Neural progenitor cell (in vitro differentiated cells): ENCODE data around the gene CCDC106. TPM values are rescaled to one million over a fixed set of nuclear protein-coding genes. Genes with fewer than 3 reads are reported as not detected.

Experiments used
- DNase-seq: peaks from one replicate; pipeline ENCODE4 v3.0.0-alpha.2; 2016; ENCODE audit warnings: low spot score
- H2AFZ ChIP-seq: fragments of 200-600 bp; sonication (generic); replicated peaks from 2 replicates; pipeline ENCODE4 v1.6.1; 2016; ENCODE audit warnings: antibody characterized with exemption
- H3F3A ChIP-seq: fragments of 200-600 bp; sonication (generic); 2 replicates; pipeline ENCODE4 v1.6.1; 2016; ENCODE audit warnings: antibody characterized with exemption, low read depth
- H3K27ac ChIP-seq: fragments of 200-600 bp; sonication (generic); 2 replicates; pipeline ENCODE4 v1.5.1; 2016; ENCODE audit warnings: mild to moderate bottlenecking
- H3K27me3 ChIP-seq: fragments of 200-600 bp; sonication (generic); 2 replicates; pipeline ENCODE4 v1.6.1; 2016; ENCODE audit warnings: mild to moderate bottlenecking, moderate library complexity
- H3K36me3 ChIP-seq: fragments of 200-600 bp; sonication (generic); 2 replicates; pipeline ENCODE4 v1.5.1; 2016
- H3K4me1 ChIP-seq: fragments of 200-600 bp; sonication (generic); 2 replicates; pipeline ENCODE4 v1.6.1; 2016; ENCODE audit warnings: mixed run types
- H3K4me2 ChIP-seq: fragments of 200-600 bp; sonication (generic); 2 replicates; pipeline ENCODE4 v1.6.1; 2016
- H3K4me3 ChIP-seq: fragments of 200-600 bp; sonication (generic); 2 replicates; pipeline ENCODE4 v1.5.1; 2016
- H3K79me2 ChIP-seq: fragments of 200-600 bp; sonication (generic); 2 replicates; pipeline ENCODE4 v1.6.1; 2016; ENCODE audit warnings: low read depth
- H3K9ac ChIP-seq: fragments of 200-600 bp; sonication (generic); 2 replicates; pipeline ENCODE4 v1.6.1; 2016
- H3K9me3 ChIP-seq: fragments of 200-600 bp; sonication (generic); 2 replicates; pipeline ENCODE4 v1.5.1; 2016; ENCODE audit warnings: low read depth
- H4K20me1 ChIP-seq: fragments of 200-600 bp; sonication (generic); 2 replicates; pipeline ENCODE4 v1.6.1; 2016; ENCODE audit warnings: low read depth
- H3K27ac Mint-ChIP-seq: 3 replicates; pipeline ENCODE4 v1.8.0; 2021; ENCODE audit warnings: mixed read lengths
- H3K27me3 Mint-ChIP-seq: 2 replicates; pipeline ENCODE4 v1.8.0; 2022; ENCODE audit warnings: low read depth, mild to moderate bottlenecking, inconsistent platforms, moderate library complexity, mixed read lengths; ENCODE audit not compliant: insufficient read depth
- H3K36me3 Mint-ChIP-seq: 3 replicates; pipeline ENCODE4 v1.8.0; 2021; ENCODE audit warnings: mixed read lengths
- H3K4me1 Mint-ChIP-seq: 3 replicates; pipeline ENCODE4 v1.8.0; 2021; ENCODE audit warnings: mixed read lengths
- H3K4me3 Mint-ChIP-seq: 3 replicates; pipeline ENCODE4 v1.8.0; 2021; ENCODE audit warnings: mild to moderate bottlenecking, moderate library complexity, mixed read lengths
- H3K9me3 Mint-ChIP-seq: 3 replicates; pipeline ENCODE4 v1.8.0; 2020; ENCODE audit warnings: mixed read lengths
- CTCF ChIP-seq: fragments of 200-600 bp; sonication (generic); IDR thresholded peaks from 2 replicates; pipeline ENCODE4 v1.5.1; 2017; ENCODE audit warnings: antibody characterized with exemption, mild to moderate bottlenecking
- EZH2 ChIP-seq: fragments of 200-600 bp; sonication (generic); IDR thresholded peaks from 2 replicates; pipeline ENCODE4 v1.6.1; 2017; ENCODE audit warnings: antibody characterized with exemption, mild to moderate bottlenecking, moderate library complexity
- EZH2phosphoT487 ChIP-seq: fragments of 200-600 bp; sonication (generic); IDR thresholded peaks from 2 replicates; pipeline ENCODE4 v1.6.1; 2017; ENCODE audit warnings: antibody characterized with exemption
- total RNA-seq: library from RNA; depleted of rRNA; stranded (reverse); fragments of >200 nt; gene quantifications from 2 replicates; pipeline ENCODE4 v1.2.3, GENCODE V29; 2015; ENCODE audit warnings: low replicate concordance

CCDC106 gene
- total RNA-seq, 1 donor from 2014 or later: 7.6 TPM

DNA sequence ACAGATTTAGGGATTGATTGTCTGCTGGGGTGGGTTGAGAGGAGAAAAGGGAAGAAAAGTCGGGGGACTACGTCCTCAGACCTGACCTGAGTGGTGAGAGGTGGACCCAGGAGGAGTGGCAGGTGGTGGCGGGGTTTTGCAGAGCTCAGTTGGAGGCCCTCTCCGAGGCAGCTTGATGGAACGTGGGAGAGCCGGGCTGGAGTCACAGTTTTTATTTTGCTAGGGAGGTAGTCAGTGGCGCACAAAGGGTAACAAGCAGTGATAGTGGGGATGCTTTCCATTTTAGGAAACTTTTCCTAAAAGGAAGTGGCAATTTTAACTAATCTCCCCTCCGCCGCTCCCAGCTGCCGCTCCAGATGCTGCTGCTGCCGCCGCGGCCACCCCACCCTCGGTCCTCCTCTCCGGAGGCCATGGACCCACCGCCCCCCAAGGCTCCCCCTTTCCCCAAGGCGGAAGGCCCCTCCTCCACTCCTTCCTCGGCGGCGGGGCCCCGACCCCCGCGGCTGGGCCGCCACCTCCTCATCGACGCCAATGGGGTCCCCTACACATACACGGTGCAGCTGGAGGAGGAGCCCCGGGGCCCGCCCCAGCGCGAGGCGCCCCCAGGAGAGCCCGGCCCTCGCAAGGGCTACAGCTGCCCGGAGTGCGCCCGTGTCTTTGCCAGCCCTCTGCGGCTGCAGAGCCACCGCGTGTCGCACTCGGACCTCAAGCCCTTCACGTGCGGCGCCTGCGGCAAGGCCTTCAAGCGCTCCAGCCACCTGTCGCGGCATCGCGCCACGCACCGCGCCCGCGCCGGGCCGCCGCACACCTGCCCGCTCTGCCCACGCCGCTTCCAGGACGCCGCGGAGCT lies 5.6 kb upstream of the CCDC106 start:
- no peak overlapping the region for H3K27ac ChIP-seq

DNA sequence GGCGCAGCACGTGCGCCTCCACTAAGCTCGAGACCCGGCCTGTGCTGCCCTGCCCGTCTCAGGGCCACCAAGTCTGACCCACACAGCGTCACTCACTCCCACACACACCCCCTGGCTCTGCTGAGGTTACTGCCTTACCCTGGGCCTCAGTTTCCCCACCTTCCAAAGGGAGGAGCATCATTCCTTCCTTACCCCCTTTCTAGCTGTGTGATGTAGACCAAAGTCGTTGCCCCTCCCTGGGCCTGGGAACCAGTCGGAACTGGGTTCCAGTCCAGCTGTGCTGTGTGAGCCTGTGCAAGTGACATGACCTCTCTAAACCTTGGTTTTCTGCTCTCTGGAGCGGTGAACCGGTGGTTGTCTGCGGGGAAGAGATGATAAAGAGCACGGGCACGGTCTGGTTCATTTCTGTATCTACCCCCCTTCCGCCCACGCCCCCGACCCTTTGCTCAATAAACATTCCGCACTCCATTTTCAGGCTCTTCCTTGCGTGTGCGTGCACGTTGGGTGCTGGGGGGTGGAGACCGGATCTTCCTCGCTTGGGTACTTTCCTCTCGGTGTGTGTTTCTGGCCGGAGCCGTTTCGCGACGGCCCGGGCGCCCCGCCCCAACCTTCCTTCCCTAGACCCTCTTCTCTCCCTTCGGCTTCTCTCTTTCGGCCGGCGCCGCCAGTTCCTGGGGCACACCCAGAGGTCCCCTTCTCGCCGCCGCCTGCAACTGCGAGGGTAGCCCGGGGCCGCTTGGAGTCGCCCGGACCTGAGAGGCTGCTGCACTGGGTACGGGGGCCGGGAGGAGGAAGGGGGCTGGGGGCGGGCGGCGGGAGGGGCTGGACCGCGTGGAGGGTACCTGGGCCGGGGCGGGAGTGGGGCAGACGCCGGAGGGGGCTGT lies 4.8 kb upstream of the CCDC106 start, which contains the start of gene ZNF581:
ZNF581 (plus strand) TSS at position 647 of the 884 bp plus-strand sequence. CDS start 923 bp downstream, outside the sequence.
- peaks cover 29% of the 10 kb centered on the region for H3K4me1 ChIP-seq
- peaks cover 14% of the 10 kb centered on the region for H3K36me3 Mint-ChIP-seq

More for the DNA sequence above, 5.6 kb upstream of the CCDC106 start:
- Mint-ChIP-seq H3K27me3 (peaks cover 25% of the 10 kb centered on the region), H3K36me3 (peaks cover 18% of the 10 kb centered on the region), H3K4me3 (peak overlapping the region; percentile 96), H3K27ac (peak overlapping the region; percentile 12), H3K4me1 (peaks cover 42% of the 10 kb centered on the region), H3K9me3 (no peaks in the 10 kb centered on the region)
- Histone ChIP-seq H3K9ac (peak overlapping the region; percentile 73), H3K4me1 (peaks cover 26% of the 10 kb centered on the region), H2AFZ (no peak overlapping the region), H3F3A (peaks cover 53% of the 10 kb centered on the region), H3K79me2 (peaks cover 90% of the 10 kb centered on the region), H3K9me3 (no peaks in the 10 kb centered on the region), H3K36me3 (no peaks in the 10 kb centered on the region), H3K4me3 (peak overlapping the region; percentile 80), H3K4me2 (peak overlapping the region; percentile 99), H3K27me3 (no peaks in the 10 kb centered on the region), H4K20me1 (peaks cover 4% of the 10 kb centered on the region)
- DNase-seq: peak; percentile 57
- TF ChIP-seq EZH2 (no peak), CTCF (no peak), EZH2phosphoT487 (no peak)

DNA sequence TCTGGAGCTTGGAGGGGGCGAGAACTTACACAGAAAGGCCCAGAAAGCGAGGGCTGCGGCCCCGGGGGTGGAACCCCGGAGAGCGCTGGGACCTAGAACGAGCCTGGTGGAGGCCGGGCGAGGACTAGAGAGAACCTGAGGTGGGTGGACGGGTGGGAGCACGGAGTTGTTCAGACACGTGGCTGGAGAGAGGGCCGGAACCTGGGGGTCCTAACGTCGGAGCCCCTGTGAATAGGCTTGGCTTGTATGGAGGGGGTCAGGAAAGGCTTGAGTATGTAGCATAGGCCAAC lies 4.2 kb upstream of the CCDC106 start:
- H3K4me2 ChIP-seq: peak overlapping the region; percentile 99
- Mint-ChIP-seq H3K4me3 (peak overlapping the region; percentile 96), H3K27me3 (peaks cover 20% of the 10 kb centered on the region), H3K4me1 (peaks cover 45% of the 10 kb centered on the region), H3K36me3 (peaks cover 14% of the 10 kb centered on the region), H3K9me3 (no peaks in the 10 kb centered on the region), H3K27ac (peak overlapping the region; percentile 96)
- H3K36me3 ChIP-seq: no peaks in the 10 kb centered on the region
- H3K9ac ChIP-seq: peak overlapping the region; percentile 79
- H3K79me2 ChIP-seq: peaks cover 85% of the 10 kb centered on the region
- TF ChIP-seq EZH2phosphoT487 (no peak), EZH2 (no peak), CTCF (no peak)
- H3F3A ChIP-seq: peaks cover 56% of the 10 kb centered on the region
- H3K9me3 ChIP-seq: no peaks in the 10 kb centered on the region
- H3K27ac ChIP-seq: no peak overlapping the region
- H3K4me3 ChIP-seq: peak overlapping the region; percentile 80
- no peaks in the 10 kb centered on the region for H4K20me1 ChIP-seq
- peaks cover 32% of the 10 kb centered on the region for H3K4me1 ChIP-seq
- no peak overlapping the region for H2AFZ ChIP-seq
- no peaks in the 10 kb centered on the region for H3K27me3 ChIP-seq
- DNase-seq: no peak

More for the DNA sequence above, 4.8 kb upstream of the CCDC106 start, which contains the start of gene ZNF581:
- Mint-ChIP-seq H3K27ac (peak within 1 kb of the TSS; percentile 96), H3K27me3 (peaks cover 20% of the 10 kb centered on the region), H3K4me3 (peak within 1 kb of the TSS; percentile 96), H3K9me3 (no peaks in the 10 kb centered on the region), H3K4me1 (peaks cover 45% of the 10 kb centered on the region)
- Histone ChIP-seq H3K36me3 (no peaks in the 10 kb centered on the region), H3K9me3 (no peaks in the 10 kb centered on the region), H3K4me2 (peak within 1 kb of the TSS; percentile 99), H3K4me3 (peak within 1 kb of the TSS; percentile 80), H4K20me1 (no peaks in the 10 kb centered on the region), H3K9ac (peak within 1 kb of the TSS; percentile 79), H3K27me3 (no peaks in the 10 kb centered on the region), H3K79me2 (peaks cover 86% of the 10 kb centered on the region), H3F3A (peaks cover 51% of the 10 kb centered on the region), H2AFZ (no peak within 1 kb of the TSS), H3K27ac (no peak within 1 kb of the TSS)
- TF ChIP-seq EZH2 (no peak), CTCF (no peak), EZH2phosphoT487 (no peak)
- peak; percentile 82 for DNase-seq
